ENCODE data around the gene NCAPG2. TPM values are rescaled to one million over a fixed set of nuclear protein-coding genes. Genes with fewer than 3 reads are reported as not detected.

NCAPG2 gene
- polyA plus RNA-seq, 1 donor (not counting 4 experiments of a cell fraction or from before 2014, with no cell fraction given) = 16.5 TPM

- Histone ChIP-seq H3K4me3 (ENCODE audit: control insufficient read depth in 2 of 3, extremely low read depth in 1 of 3, insufficient read depth in 2 of 3, low read depth in 1 of 3, low read length in 3 of 3) (no peak overlapping the region), H3K27me3 (ENCODE audit: control insufficient read depth, extremely low read depth, insufficient read depth, low read length) (no peaks in the 10 kb centered on the region), H3K9me1 (ENCODE audit: control insufficient read depth, extremely low read depth, insufficient read depth, low read length) (no peaks in the 10 kb centered on the region), H2AFZ (ENCODE audit: control insufficient read depth, low read length) (no peak overlapping the region), H3K9me3 (ENCODE audit: control insufficient read depth, low read depth, low read length) (peaks cover 5% of the 10 kb centered on the region), H3K9ac (ENCODE audit: control insufficient read depth, extremely low read depth, insufficient read depth, low read length) (no peak overlapping the region), H4K20me1 (ENCODE audit: control insufficient read depth, extremely low read depth, insufficient read depth, low read length) (no peaks in the 10 kb centered on the region), H3K36me3 (ENCODE audit: control insufficient read depth in 2 of 2, extremely low read depth in 1 of 2, insufficient read depth in 2 of 2, low read length in 2 of 2) (no peaks in the 10 kb centered on the region), H3K4me1 (ENCODE audit: control insufficient read depth, extremely low read depth, insufficient read depth, low read length) (no peaks in the 10 kb centered on the region), H3K79me2 (ENCODE audit: control insufficient read depth, insufficient read depth, low read length) (no peaks in the 10 kb centered on the region), H3K4me2 (ENCODE audit: control insufficient read depth, extremely low read depth, insufficient read depth, low read depth, low read length) (no peak overlapping the region), H3K27ac (ENCODE audit: control insufficient read depth, insufficient read depth, low read length) (no peak overlapping the region)
- FAIRE-seq (no peak), DNase-seq (ENCODE audit: low read depth, low spot score) (no peak)
- dilution Hi-C loops (cut with MboI; ENCODE audit: extremely low pct_ligation_motif_present, low sequenced_read_pairs) = no loop called here
- TF ChIP-seq CTCF (optimal IDR thresholded peaks at IDR 0.05 in 1 of 3, IDR thresholded peaks at IDR 0.05 in 1 of 3, conservative IDR thresholded peaks at IDR 0.05 in 1 of 3; ENCODE audit: extremely low read depth in 1 of 3, insufficient read depth in 2 of 3, low read length in 3 of 3) (no peak), EZH2 (IDR thresholded peaks at IDR 0.05; ENCODE audit: low read length) (no peak)
Observed at GRCh38 chr7:158596745-158597144, 107.9 kb downstream of the NCAPG2 start.

- Histone ChIP-seq H3K9ac (ENCODE audit: control insufficient read depth, extremely low read depth, insufficient read depth, low read length) (no peak overlapping the region), H3K79me2 (ENCODE audit: control insufficient read depth, insufficient read depth, low read length) (no peaks in the 10 kb centered on the region), H3K4me3 (ENCODE audit: control insufficient read depth in 2 of 3, extremely low read depth in 1 of 3, insufficient read depth in 2 of 3, low read depth in 1 of 3, low read length in 3 of 3) (no peak overlapping the region), H2AFZ (ENCODE audit: control insufficient read depth, low read length) (no peak overlapping the region), H3K4me2 (ENCODE audit: control insufficient read depth, extremely low read depth, insufficient read depth, low read depth, low read length) (no peak overlapping the region), H3K27ac (ENCODE audit: control insufficient read depth, insufficient read depth, low read length) (no peak overlapping the region), H3K9me3 (ENCODE audit: control insufficient read depth, low read depth, low read length) (peaks cover 5% of the 10 kb centered on the region), H3K36me3 (ENCODE audit: control insufficient read depth in 2 of 2, extremely low read depth in 1 of 2, insufficient read depth in 2 of 2, low read length in 2 of 2) (no peaks in the 10 kb centered on the region), H3K4me1 (ENCODE audit: control insufficient read depth, extremely low read depth, insufficient read depth, low read length) (no peaks in the 10 kb centered on the region), H4K20me1 (ENCODE audit: control insufficient read depth, extremely low read depth, insufficient read depth, low read length) (no peaks in the 10 kb centered on the region), H3K9me1 (ENCODE audit: control insufficient read depth, extremely low read depth, insufficient read depth, low read length) (no peaks in the 10 kb centered on the region), H3K27me3 (ENCODE audit: control insufficient read depth, extremely low read depth, insufficient read depth, low read length) (no peaks in the 10 kb centered on the region)
- dilution Hi-C loops (cut with MboI; ENCODE audit: extremely low pct_ligation_motif_present, low sequenced_read_pairs) = no loop called here
- DNase-seq (ENCODE audit: low read depth, low spot score) = no peak
- FAIRE-seq = no peak
- TF ChIP-seq CTCF (optimal IDR thresholded peaks at IDR 0.05 in 1 of 3, IDR thresholded peaks at IDR 0.05 in 1 of 3, conservative IDR thresholded peaks at IDR 0.05 in 1 of 3; ENCODE audit: extremely low read depth in 1 of 3, insufficient read depth in 2 of 3, low read length in 3 of 3) (no peak), EZH2 (IDR thresholded peaks at IDR 0.05; ENCODE audit: low read length) (no peak)
Observed at GRCh38 chr7:158596309-158596708, 108.3 kb downstream of the NCAPG2 start.

Data from keratinocyte (primary cell).